ENCODE results near the gene XYLT2.
"Not testable (repeated sequence)": the region's sequence is repeated elsewhere in the genome, so short reads cannot be mapped to it uniquely, and the experiment has no call there.

The XYLT2 gene

GRCh38 chr17:50393700-50394099, 47.8 kb downstream of the XYLT2 start:
- DNase-seq (ENCODE audit: low spot score), result no peak

DNA sequence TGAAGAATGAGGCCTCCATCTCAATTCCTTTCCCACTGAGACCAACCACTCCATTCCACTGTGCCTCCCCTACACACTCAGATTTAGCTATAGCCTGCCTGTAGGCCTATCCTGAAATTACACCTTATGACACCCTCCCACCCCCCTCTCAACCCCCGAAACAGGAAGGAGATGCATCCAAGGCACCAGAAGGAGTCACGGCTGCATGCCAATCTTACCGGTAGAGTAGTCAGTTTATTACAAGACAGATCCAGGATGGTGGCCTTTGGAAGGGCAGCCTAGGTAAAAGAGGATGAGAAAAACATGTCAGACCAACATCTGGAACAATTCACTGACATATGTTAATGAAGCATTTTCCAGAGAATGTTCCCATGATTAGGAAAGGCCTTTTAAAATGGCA, 48.8 kb downstream of the XYLT2 start:
- no peak for DNase-seq (ENCODE audit: low spot score)

- DNase-seq (ENCODE audit: low spot score), result peak; percentile 74
Measured at GRCh38 chr17:50396261-50397110, 50.6 kb downstream of the XYLT2 start.

DNA sequence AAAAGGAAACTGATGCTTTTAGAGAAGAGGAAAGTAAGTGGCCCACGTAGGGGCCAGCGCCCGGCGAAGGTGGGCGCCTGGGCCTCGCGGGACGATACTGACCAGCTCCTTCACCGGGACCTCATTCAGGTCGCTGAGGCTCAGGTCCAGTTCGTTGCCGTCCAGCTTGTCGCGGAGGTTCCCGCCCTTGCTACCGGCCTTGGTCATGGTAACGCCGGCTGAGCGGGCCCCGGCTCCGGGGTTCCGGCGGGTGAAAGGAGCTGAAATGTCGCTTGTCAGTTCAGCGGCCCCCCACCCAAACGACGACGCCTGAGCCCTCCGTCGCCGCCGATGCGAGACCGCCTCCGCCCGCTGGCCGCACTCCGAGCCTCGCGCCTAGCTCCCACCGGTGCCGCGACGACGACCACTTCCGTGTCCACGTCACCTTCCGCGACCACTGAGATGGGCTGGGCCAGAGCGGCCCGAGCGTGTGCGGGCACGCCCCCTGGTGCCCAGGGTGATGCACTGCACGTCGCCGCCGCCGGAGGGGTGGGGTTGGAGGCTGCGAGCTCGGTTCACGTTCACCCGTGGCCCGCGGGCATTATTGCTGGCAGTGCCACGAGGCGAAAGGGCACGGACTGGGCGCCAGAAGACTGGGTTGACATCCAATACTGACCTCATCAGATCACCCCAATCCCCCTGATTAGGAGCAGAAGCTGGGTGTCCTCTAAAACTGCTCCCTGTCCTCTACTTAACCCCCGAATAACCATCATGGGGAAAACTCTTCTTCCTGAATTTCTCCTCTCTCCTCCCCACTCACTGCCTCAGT, 51.4 kb downstream of the XYLT2 start, which contains the start of gene LRRC59:
Gene LRRC59, minus strand, starts transcription at position 413 of the 808 bp plus-strand sequence. Its CDS starts 206 bp downstream, at position 207.
- DNase-seq (ENCODE audit: low spot score), result peak; percentile 78

GRCh38 chr17:50397919-50398285, 52.0 kb downstream of the XYLT2 start:
- DNase-seq (ENCODE audit: low spot score), result no peak

GRCh38 chr17:50398672-50399071, 52.7 kb downstream of the XYLT2 start:
- not testable (repeated sequence) for DNase-seq (ENCODE audit: low spot score)

- not testable (repeated sequence) for DNase-seq (ENCODE audit: low spot score)
Measured at GRCh38 chr17:50399591-50399990, 53.7 kb downstream of the XYLT2 start.

DNA sequence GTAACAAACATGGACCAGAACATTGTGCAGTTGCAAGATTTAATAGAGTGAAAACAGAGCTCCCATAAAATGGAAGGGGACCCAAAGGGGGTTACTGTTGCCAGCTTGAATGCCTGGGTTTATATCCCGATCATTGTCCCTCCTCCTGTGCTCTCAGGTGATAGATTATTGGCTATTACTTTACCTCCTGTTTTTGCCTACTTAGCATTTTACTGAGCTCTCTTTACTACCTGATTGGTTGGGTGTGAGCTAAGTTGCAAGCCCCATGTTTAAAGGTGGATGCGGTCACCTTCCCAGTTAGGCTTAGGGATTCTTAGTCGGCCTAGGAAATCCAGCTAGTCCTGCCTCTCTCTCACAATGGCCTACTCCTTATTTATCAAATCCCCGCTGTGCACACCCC, 59.4 kb downstream of the XYLT2 start:
- not testable (repeated sequence) for DNase-seq (ENCODE audit: low spot score)

DNA sequence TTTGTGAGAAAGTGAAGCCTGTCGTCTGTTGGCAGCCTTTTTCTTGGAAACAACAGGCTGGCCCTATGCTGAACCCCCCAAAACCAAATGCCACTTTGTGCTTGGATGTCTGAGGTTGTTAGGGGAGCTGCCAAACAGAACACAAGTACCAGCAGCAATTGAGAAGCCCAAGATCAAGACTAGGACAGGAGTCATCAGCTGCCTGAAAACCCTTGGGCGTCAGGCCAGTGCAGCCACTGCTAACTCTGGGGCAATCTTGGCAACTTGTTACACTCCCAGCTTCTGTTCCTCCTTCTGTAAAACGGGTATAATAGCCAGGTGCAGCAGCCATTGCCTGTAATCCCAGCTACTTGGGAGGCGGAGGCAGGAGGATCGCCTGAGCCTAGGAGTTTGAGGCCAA, 60.7 kb downstream of the XYLT2 start:
- no peak for DNase-seq (ENCODE audit: low spot score)

DNA sequence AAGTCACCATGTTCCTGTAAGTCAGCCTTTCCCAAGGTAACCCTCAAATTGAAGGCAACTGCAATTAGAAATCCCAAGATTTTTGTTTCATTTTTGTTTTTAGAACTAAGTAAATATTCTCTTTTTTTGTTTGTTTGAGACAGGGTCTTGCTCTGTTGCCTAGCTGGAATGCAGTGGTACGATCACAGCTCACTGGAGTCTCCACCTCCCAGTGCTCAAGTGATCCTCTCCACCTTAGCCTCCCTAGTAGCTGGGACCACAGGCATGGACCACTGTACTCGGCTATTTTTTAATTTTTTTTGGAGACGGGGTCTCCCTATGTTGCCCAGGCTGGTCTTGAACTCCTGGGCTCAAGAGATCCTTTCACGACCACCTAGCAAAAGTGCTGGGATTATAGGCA, 62.0 kb downstream of the XYLT2 start:
- DNase-seq (ENCODE audit: low spot score), result no peak

Measured in hematopoietic multipotent progenitor cell treated with erythropoietin and hydrocortisone succinate and interleukin-3 and kit ligand, for 17 days (in vitro differentiated cells).